Measurements from ENCODE around the gene OXT.

The OXT gene

DNA sequence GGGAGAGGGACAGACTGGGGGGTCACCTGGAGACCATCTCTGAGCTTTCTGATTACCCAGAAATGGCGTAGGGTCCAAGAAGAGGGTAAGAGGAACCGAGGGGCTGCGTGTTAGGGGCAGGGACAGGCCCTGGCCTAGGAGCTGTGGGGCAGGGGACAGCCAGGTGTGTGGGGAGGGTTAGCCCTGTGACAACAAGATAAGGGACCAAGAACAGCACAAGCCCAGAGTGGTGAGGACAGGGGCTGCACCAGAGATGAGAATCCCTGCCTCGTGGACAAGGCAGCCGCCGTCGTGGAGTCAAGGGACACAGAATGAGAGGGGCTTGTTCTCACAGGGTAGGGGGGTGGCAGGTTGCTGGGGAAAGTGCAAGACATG, 13.6 kb downstream of the OXT start:
- no peak for DNase-seq
- no peak for TF ChIP-seq POLR2A (IDR thresholded peaks at IDR 0.05; ENCODE audit: low read length)
- TF ChIP-seq GATA1 (IDR thresholded peaks at IDR 0.05; ENCODE audit: low read depth, low read length), result no peak

DNA sequence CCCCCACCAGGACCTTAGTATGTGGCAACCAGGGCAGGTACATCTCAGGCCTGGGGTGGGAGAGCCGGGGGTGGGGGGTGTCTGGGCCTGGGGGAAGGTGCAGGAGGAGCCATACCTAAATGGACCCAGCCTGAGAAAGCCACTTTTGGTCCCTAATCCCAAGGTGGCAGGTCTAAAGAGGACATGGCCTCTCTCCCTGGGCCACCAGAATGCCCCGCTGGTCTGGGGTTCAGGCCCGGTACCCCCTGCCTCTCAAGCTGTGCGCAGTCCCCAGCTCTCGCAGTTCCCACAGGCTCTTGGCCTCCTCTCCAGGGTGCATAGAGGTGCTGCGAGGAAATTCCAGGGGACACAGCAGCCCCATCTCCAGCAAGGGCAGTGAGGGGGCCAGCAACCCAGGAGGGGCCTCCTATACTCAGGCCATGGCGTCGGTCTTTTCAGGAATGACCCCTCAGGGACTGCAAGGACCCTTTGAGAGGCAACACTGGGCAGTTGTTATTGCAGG, 14.2 kb downstream of the OXT start:
- DNase-seq, result no peak
- no peak for TF ChIP-seq POLR2A (IDR thresholded peaks at IDR 0.05; ENCODE audit: low read length)
- TF ChIP-seq GATA1 (IDR thresholded peaks at IDR 0.05; ENCODE audit: low read depth, low read length), result no peak

GRCh38 chr20:3088031-3088430, 16.6 kb downstream of the OXT start:
- no peak for TF ChIP-seq POLR2A (IDR thresholded peaks at IDR 0.05; ENCODE audit: low read length)
- TF ChIP-seq GATA1 (IDR thresholded peaks at IDR 0.05; ENCODE audit: low read depth, low read length), result no peak
- no peak for DNase-seq

DNA sequence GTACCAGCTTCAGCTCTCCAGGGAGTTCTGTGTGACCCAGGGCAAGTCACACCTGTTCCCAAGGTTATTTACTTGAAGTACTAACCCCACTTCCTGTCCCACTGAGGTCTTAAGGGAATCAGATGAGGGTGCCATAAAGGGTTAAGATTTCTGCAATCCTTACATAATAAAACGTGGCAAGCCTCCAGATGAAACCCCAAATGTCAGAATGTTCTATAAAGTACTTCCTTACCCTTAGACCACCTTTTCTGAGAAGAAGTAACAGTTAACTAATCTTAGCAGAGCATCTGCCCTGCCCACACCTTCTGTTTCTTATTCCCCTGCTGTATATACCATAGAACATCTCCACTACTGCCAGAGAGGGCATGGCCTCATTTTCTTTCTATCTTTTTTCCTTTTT, 19.1 kb downstream of the OXT start:
- no peak for DNase-seq
- no peak for TF ChIP-seq GATA1 (IDR thresholded peaks at IDR 0.05; ENCODE audit: low read depth, low read length)
- TF ChIP-seq POLR2A (IDR thresholded peaks at IDR 0.05; ENCODE audit: low read length), result no peak

DNA sequence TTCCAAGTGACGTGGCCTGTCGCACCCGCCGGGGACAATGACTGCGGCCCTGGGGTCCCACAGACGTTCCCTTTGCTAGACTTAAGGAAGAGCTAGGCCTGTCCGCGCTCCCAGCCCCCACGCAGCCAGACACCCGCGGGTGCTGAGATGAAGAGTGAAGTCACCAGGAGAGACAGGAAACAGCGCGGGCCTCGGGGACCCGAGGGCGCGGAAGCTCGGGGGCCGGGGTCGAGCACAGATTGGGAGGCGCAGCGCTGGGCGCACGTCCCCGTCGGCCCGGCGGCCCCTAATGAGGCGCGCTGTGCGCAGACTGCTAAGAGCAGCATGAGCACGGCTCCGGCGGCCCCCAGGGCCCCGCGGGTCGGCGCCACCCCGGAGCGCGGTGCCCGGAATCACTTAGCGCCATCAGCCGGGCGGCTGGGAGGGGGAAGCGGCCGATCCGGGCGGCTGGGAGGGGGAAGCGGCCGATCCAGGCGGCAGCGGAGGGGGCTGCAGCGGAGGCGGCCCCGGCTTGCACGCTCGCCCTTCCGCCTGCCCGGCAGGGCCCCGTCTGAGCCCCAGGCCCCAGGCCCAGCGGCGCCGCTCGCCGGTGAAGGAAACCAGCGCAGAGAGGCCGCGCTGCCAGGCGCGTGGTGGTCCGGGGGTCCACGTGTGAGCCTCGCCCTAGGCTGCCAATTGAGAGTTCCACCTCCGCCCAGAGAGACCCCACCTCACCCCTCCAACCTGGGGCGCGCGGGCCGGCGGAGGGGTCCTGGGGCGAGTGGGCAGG, 21.4 kb downstream of the OXT start:
- DNase-seq, result peak in 1 of 2 experiments; percentile 21

GRCh38 chr20:3093861-3094361, 22.5 kb downstream of the OXT start:
- no peak for DNase-seq
- TF ChIP-seq GATA1 (IDR thresholded peaks at IDR 0.05; ENCODE audit: low read depth, low read length) (no peak), POLR2A (IDR thresholded peaks at IDR 0.05; ENCODE audit: low read length) (no peak)

More for the DNA sequence above, 21.4 kb downstream of the OXT start:
- TF ChIP-seq GATA1 (IDR thresholded peaks at IDR 0.05; ENCODE audit: low read depth, low read length) (no peak), POLR2A (IDR thresholded peaks at IDR 0.05; ENCODE audit: low read length) (no peak)

- DNase-seq, result no peak
- no peak for TF ChIP-seq GATA1 (IDR thresholded peaks at IDR 0.05; ENCODE audit: low read depth, low read length)
- TF ChIP-seq POLR2A (IDR thresholded peaks at IDR 0.05; ENCODE audit: low read length), result no peak
These were observed 23.6 kb downstream of the OXT start for GRCh38 chr20:3094848-3095629.

GRCh38 chr20:3100480-3100879, 29.1 kb downstream of the OXT start:
- TF ChIP-seq GATA1 (IDR thresholded peaks at IDR 0.05; ENCODE audit: low read depth, low read length), result no peak
- TF ChIP-seq POLR2A (IDR thresholded peaks at IDR 0.05; ENCODE audit: low read length), result no peak
- no peak for DNase-seq

DNA sequence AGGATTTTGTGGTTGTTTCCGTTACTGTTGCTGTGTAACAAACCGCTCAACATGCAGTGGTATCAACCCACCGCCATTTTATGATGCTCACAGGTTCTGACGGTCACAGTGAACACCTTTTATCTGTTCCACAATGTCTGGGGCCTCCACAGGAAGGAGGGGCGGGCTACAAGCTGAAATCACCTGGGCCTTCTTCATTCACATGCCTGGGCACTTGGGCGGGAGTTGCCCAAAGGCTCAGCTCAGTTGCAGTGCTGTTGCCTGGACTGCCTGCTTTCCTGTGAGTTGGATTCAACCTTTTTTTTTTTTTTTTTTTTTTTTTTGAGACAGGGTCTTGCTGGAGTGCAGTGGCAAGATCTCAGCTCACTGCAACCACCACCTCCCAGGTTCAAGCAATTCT, 29.8 kb downstream of the OXT start:
- no peak for DNase-seq
- TF ChIP-seq POLR2A (IDR thresholded peaks at IDR 0.05; ENCODE audit: low read length) (no peak), GATA1 (IDR thresholded peaks at IDR 0.05; ENCODE audit: low read depth, low read length) (no peak)

- DNase-seq, result no peak
- TF ChIP-seq POLR2A (IDR thresholded peaks at IDR 0.05; ENCODE audit: low read length) (no peak), GATA1 (IDR thresholded peaks at IDR 0.05; ENCODE audit: low read depth, low read length) (no peak)
These were observed 30.5 kb downstream of the OXT start for GRCh38 chr20:3101737-3102574.

DNA sequence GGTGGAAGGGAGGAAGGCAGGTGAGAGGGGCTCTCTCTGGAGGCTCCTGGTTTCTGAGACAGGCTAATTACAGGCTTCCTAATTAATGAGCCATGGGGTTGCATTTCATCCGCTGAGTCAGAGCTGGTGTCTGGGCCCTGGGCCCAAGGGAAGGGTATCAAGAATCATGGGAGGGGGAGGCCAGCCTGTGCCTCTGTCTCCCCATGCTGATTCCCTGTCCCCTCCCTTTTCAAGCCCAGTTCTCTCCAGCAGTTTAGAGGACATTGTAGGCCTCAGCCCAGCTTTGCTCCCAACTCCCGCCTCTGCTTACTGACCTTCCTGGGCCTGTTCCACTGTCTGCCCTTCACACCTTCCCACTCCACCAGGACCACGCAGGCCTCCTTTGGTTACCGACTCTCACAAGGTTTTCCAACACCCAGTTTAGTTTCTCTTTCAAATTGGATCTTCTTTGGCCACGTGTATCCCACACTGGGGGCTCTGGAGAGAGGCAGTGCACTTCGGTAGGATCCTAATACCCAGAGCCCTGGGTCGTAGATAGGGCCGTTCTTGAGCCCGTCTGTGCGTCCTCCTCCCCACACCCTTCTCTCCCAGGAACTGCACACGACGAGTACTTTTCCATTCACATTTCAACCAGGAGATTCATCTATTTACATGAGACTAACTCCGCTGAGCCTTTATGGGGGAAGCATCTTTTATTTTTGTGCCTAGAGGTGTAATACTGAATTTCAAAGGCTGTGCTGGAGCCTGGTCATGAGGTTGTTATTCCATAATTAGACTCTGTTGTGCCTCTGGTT, 31.4 kb downstream of the OXT start:
- DNase-seq, result no peak
- no peak for TF ChIP-seq GATA1 (IDR thresholded peaks at IDR 0.05; ENCODE audit: low read depth, low read length)
- no peak for TF ChIP-seq POLR2A (IDR thresholded peaks at IDR 0.05; ENCODE audit: low read length)

GRCh38 chr20:3103369-3104032, 32.1 kb downstream of the OXT start:
- no peak for DNase-seq

More at GRCh38 chr20:3103369-3104032, 32.1 kb downstream of the OXT start:
- TF ChIP-seq POLR2A (IDR thresholded peaks at IDR 0.05; ENCODE audit: low read length) (no peak), GATA1 (IDR thresholded peaks at IDR 0.05; ENCODE audit: low read depth, low read length) (no peak)

All from erythroblast (primary cell).